GM12878 (cell line): Measurements from ENCODE around the gene APEX1. TPM values are rescaled to one million over a fixed set of nuclear protein-coding genes. Genes with fewer than 3 reads are reported as not detected.

Experiments
- ATF7 ChIP-seq: fragments of 450-650 bp; IDR thresholded peaks from 2 replicates; pipeline ENCODE4 v1.6.1; 2016; ENCODE audit warnings: low read depth, mild to moderate bottlenecking
- BACH1 ChIP-seq: fragments of 450-650 bp; IDR thresholded peaks from 2 replicates; pipeline ENCODE4 v1.6.1; 2017; ENCODE audit warnings: mild to moderate bottlenecking, borderline replicate concordance
- BCL11A ChIP-seq: IDR thresholded peaks from 2 replicates; pipeline ENCODE4 v1.6.1; 2011; ENCODE audit warnings: low read depth, low read length
- CBX3 ChIP-seq: fragments of 200-600 bp; sonication (generic); IDR thresholded peaks from 2 replicates; pipeline ENCODE4 v1.6.1; 2016; ENCODE audit warnings: low read depth, borderline replicate concordance
- CHD1 ChIP-seq: IDR thresholded peaks from 2 replicates; pipeline ENCODE4 v1.6.1; 2012; ENCODE audit warnings: low read depth, low read length, improper control_type of control experiment
- FOS ChIP-seq: IDR thresholded peaks from 3 replicates; pipeline ENCODE4 v1.6.1; 2011; ENCODE audit warnings: borderline replicate concordance; ENCODE audit not compliant: insufficient read length; ENCODE audit errors: extremely low read depth
- HCFC1 ChIP-seq: fragments of 150-350 bp; IDR thresholded peaks from 2 replicates; pipeline ENCODE4 v1.6.1; 2014; ENCODE audit warnings: low read length
- IRF4 ChIP-seq: IDR thresholded peaks from 2 replicates; pipeline ENCODE4 v1.6.1; 2011; ENCODE audit warnings: low read depth, low read length
- POU2F2 ChIP-seq: IDR thresholded peaks from 3 replicates; pipeline ENCODE4 v1.6.1; 2011; ENCODE audit warnings: low read depth, mild to moderate bottlenecking, low read length, borderline replicate concordance
- RFX5 ChIP-seq: IDR thresholded peaks from 2 replicates; pipeline ENCODE4 v1.6.1; 2011; ENCODE audit warnings: low read depth, low read length, improper control_type of control experiment
- TCF12 ChIP-seq: IDR thresholded peaks from 2 replicates; pipeline ENCODE4 v1.6.1; 2011; ENCODE audit warnings: low read depth, mild to moderate bottlenecking, low read length
- YBX1 ChIP-seq: fragments of 450-650 bp; IDR thresholded peaks from 2 replicates; pipeline ENCODE4 v1.6.1; 2016; ENCODE audit warnings: antibody characterized with exemption
- ZBED1 ChIP-seq: IDR thresholded peaks from 2 replicates; pipeline ENCODE4 v1.6.1; 2016; ENCODE audit warnings: borderline replicate concordance
- polyA plus RNA-seq, 11 experiments: library from polyadenylated mRNA; depleted of rRNA in 4 of 11; unstranded in 6 of 11; stranded (reverse) in 5 of 11; fragments of >200 nt; fragmentation: Nextera tagmentation in 4 of 11; fragmentation: Illumina TruSeq in 1 of 11; extraction: Ambion mirVana in 4 of 11; extraction: Trizol in 1 of 11; gene quantifications; 1 replicate in 1 of 11; 2 replicates in 10 of 11; pipeline versions ENCODE4 v1.2.1 to v1.2.3, GENCODE V29; 2011 to 2016; ENCODE audit warnings: inconsistent platforms in 2 of 11, missing spikeins in 2 of 11, low read depth in 1 of 11
- total RNA-seq, 4 experiments: library from RNA; depleted of rRNA in 3 of 4; stranded (reverse); fragments of >200 nt in 3 of 4; fragmentation: Illumina TruSeq in 1 of 4; extraction: Trizol in 1 of 4; gene quantifications; 2 replicates each; pipeline versions ENCODE4 v1.2.1 to v1.2.3, GENCODE V29; 2013 to 2021
- TF ChIP-seq, protein P1 (sequence below): fragments of 450-650 bp; IDR thresholded peaks from 2 replicates; pipeline ENCODE4 v1.6.1; 2016; ENCODE audit warnings: mild to moderate bottlenecking, moderate library complexity, borderline replicate concordance
- TF ChIP-seq, protein P2 (sequence below): fragments of 450-650 bp; IDR thresholded peaks from 2 replicates; pipeline ENCODE4 v1.6.1; 2018; ENCODE audit warnings: mild to moderate bottlenecking, low read depth, moderate library complexity; ENCODE audit not compliant: partially characterized antibody
- TF ChIP-seq, protein P3 (sequence below): fragments of 450-650 bp; IDR thresholded peaks from 2 replicates; pipeline ENCODE4 v1.6.1; 2017; ENCODE audit warnings: mild to moderate bottlenecking, moderate library complexity
- TF ChIP-seq, protein P4 (sequence below): fragments of 450-650 bp; IDR thresholded peaks from 2 replicates; pipeline ENCODE4 v1.6.1; 2017; ENCODE audit warnings: borderline replicate concordance

Gene APEX1
- total and polyA plus RNA-seq, 10 of the 15 experiments (the other 5 are each of a cell fraction or from before 2014, with no cell fraction given): 115 to 407 (median 300) TPM

GRCh38 chr14:20454516-20455354 lies at the start of gene APEX1, which contains the start of gene OSGEP (continued):
- TF ChIP-seq, protein P1, sequence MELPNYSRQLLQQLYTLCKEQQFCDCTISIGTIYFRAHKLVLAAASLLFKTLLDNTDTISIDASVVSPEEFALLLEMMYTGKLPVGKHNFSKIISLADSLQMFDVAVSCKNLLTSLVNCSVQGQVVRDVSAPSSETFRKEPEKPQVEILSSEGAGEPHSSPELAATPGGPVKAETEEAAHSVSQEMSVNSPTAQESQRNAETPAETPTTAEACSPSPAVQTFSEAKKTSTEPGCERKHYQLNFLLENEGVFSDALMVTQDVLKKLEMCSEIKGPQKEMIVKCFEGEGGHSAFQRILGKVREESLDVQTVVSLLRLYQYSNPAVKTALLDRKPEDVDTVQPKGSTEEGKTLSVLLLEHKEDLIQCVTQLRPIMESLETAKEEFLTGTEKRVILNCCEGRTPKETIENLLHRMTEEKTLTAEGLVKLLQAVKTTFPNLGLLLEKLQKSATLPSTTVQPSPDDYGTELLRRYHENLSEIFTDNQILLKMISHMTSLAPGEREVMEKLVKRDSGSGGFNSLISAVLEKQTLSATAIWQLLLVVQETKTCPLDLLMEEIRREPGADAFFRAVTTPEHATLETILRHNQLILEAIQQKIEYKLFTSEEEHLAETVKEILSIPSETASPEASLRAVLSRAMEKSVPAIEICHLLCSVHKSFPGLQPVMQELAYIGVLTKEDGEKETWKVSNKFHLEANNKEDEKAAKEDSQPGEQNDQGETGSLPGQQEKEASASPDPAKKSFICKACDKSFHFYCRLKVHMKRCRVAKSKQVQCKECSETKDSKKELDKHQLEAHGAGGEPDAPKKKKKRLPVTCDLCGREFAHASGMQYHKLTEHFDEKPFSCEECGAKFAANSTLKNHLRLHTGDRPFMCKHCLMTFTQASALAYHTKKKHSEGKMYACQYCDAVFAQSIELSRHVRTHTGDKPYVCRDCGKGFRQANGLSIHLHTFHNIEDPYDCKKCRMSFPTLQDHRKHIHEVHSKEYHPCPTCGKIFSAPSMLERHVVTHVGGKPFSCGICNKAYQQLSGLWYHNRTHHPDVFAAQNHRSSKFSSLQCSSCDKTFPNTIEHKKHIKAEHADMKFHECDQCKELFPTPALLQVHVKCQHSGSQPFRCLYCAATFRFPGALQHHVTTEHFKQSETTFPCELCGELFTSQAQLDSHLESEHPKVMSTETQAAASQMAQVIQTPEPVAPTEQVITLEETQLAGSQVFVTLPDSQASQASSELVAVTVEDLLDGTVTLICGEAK: peak; percentile 75; the same call in 1 of the 2 replicates
- TF ChIP-seq HCFC1 (peak; percentile 68), ATF7 (peak; percentile 64), YBX1 (no peak), CBX3 (no peak), IRF4 (no peak; the same call in none of the 2 replicates), BCL11A (0 out of 2 replicates have a peak, but pooled peaks have one; percentile 11), BACH1 (peak; percentile 22), ZBED1 (no peak; the same call in 1 of the 2 replicates), TCF12 (0 out of 2 replicates have a peak, but pooled peaks have one; percentile 48), CHD1 (no peak), RFX5 (no peak; the same call in none of the 2 replicates), FOS (peak; percentile 94), POU2F2 (peak; percentile 78; the same call in 2 of the 3 replicates)
- TF ChIP-seq, protein P2, sequence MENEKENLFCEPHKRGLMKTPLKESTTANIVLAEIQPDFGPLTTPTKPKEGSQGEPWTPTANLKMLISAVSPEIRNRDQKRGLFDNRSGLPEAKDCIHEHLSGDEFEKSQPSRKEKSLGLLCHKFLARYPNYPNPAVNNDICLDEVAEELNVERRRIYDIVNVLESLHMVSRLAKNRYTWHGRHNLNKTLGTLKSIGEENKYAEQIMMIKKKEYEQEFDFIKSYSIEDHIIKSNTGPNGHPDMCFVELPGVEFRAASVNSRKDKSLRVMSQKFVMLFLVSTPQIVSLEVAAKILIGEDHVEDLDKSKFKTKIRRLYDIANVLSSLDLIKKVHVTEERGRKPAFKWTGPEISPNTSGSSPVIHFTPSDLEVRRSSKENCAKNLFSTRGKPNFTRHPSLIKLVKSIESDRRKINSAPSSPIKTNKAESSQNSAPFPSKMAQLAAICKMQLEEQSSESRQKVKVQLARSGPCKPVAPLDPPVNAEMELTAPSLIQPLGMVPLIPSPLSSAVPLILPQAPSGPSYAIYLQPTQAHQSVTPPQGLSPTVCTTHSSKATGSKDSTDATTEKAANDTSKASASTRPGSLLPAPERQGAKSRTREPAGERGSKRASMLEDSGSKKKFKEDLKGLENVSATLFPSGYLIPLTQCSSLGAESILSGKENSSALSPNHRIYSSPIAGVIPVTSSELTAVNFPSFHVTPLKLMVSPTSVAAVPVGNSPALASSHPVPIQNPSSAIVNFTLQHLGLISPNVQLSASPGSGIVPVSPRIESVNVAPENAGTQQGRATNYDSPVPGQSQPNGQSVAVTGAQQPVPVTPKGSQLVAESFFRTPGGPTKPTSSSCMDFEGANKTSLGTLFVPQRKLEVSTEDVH: peak; percentile 42
- TF ChIP-seq, protein P3, sequence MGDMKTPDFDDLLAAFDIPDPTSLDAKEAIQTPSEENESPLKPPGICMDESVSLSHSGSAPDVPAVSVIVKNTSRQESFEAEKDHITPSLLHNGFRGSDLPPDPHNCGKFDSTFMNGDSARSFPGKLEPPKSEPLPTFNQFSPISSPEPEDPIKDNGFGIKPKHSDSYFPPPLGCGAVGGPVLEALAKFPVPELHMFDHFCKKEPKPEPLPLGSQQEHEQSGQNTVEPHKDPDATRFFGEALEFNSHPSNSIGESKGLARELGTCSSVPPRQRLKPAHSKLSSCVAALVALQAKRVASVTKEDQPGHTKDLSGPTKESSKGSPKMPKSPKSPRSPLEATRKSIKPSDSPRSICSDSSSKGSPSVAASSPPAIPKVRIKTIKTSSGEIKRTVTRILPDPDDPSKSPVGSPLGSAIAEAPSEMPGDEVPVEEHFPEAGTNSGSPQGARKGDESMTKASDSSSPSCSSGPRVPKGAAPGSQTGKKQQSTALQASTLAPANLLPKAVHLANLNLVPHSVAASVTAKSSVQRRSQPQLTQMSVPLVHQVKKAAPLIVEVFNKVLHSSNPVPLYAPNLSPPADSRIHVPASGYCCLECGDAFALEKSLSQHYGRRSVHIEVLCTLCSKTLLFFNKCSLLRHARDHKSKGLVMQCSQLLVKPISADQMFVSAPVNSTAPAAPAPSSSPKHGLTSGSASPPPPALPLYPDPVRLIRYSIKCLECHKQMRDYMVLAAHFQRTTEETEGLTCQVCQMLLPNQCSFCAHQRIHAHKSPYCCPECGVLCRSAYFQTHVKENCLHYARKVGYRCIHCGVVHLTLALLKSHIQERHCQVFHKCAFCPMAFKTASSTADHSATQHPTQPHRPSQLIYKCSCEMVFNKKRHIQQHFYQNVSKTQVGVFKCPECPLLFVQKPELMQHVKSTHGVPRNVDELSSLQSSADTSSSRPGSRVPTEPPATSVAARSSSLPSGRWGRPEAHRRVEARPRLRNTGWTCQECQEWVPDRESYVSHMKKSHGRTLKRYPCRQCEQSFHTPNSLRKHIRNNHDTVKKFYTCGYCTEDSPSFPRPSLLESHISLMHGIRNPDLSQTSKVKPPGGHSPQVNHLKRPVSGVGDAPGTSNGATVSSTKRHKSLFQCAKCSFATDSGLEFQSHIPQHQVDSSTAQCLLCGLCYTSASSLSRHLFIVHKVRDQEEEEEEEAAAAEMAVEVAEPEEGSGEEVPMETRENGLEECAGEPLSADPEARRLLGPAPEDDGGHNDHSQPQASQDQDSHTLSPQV: peak; percentile 60; the same call in 1 of the 2 replicates
- TF ChIP-seq, protein P4, sequence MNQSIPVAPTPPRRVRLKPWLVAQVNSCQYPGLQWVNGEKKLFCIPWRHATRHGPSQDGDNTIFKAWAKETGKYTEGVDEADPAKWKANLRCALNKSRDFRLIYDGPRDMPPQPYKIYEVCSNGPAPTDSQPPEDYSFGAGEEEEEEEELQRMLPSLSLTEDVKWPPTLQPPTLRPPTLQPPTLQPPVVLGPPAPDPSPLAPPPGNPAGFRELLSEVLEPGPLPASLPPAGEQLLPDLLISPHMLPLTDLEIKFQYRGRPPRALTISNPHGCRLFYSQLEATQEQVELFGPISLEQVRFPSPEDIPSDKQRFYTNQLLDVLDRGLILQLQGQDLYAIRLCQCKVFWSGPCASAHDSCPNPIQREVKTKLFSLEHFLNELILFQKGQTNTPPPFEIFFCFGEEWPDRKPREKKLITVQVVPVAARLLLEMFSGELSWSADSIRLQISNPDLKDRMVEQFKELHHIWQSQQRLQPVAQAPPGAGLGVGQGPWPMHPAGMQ: peak; percentile 98
